ENCODE results near the gene STRN3. TPM values are rescaled to one million over a fixed set of nuclear protein-coding genes. Genes with fewer than 3 reads are reported as not detected.

The STRN3 gene
- total and polyA plus RNA-seq, 2 of the 4 experiments (the other 2 are of a cell fraction) = 10.8 to 78.7 TPM

- H2AFZ ChIP-seq (replicated peaks; ENCODE audit: low read length, poor library complexity) = no peak overlapping the region
- H4K8ac ChIP-seq (ENCODE audit: low read depth in 2 of 2, low read length in 2 of 2) = no peak overlapping the region
- POLR2A ChIA-PET (ENCODE audit: unreplicated experiment) = no interaction called here
- H3K14ac ChIP-seq (replicated peaks; ENCODE audit: low read depth, low read length) = no peak overlapping the region
- H3K4me3 ChIP-seq (ENCODE audit: insufficient read depth, low read depth, low read length) = no peak overlapping the region
- no peak overlapping the region for H2AK5ac ChIP-seq (ENCODE audit: low read depth, low read length)
- H3K9ac ChIP-seq (ENCODE audit: low read depth, low read length) = no peak overlapping the region
- H3K9me3 ChIP-seq (ENCODE audit: control insufficient read depth, insufficient read depth, low read length) = no peaks in the 10 kb centered on the region
- CTCF ChIA-PET = interaction anchor here (0.7 kb wide), 1 partner anchor 19 kb away, joined by 3 read pairs; no protein-coding TSS in a partner anchor
- H3K9me1 ChIP-seq (ENCODE audit: insufficient read depth, low read length) = no peaks in the 10 kb centered on the region; the same call in 1 of the 2 replicates
- H4K91ac ChIP-seq (ENCODE audit: insufficient read depth, low read depth, low read length) = no peak overlapping the region
- no peaks in the 10 kb centered on the region for H3K79me1 ChIP-seq (ENCODE audit: low read depth in 1 of 2, low read length in 2 of 2)
- no peak overlapping the region for H3K23ac ChIP-seq (ENCODE audit: low read depth, low read length)
- dilution Hi-C loops (cut with HindIII; ENCODE audit: low sequenced_read_pairs, unreplicated experiment) = no loop called here
- TF ChIP-seq MAZ (IDR thresholded peaks at IDR 0.05; ENCODE audit: borderline replicate concordance, low read depth, low read length) (no peak), CEBPB (IDR thresholded peaks at IDR 0.05; ENCODE audit: low read depth, low read length) (no peak), CHD1 (IDR thresholded peaks at IDR 0.05; ENCODE audit: low read depth, low read length) (no peak), MXI1 (IDR thresholded peaks at IDR 0.05; ENCODE audit: borderline replicate concordance, low read depth, low read length) (no peak), SMC3 (IDR thresholded peaks at IDR 0.05; ENCODE audit: low read depth, low read length) (no peak), CTCF (conservative IDR thresholded peaks at IDR 0.05; ENCODE audit: low read depth, low read length) (no peak), POLR2A (IDR thresholded peaks at IDR 0.05; ENCODE audit: low read depth, low read length) (no peak), RCOR1 (IDR thresholded peaks at IDR 0.05; ENCODE audit: insufficient replicate concordance, low read length) (no peak), RAD21 (IDR thresholded peaks at IDR 0.05; ENCODE audit: low read length) (no peak), BHLHE40 (IDR thresholded peaks at IDR 0.05; ENCODE audit: low read depth, low read length) (no peak)
- TF ChIP-seq, protein P1, sequence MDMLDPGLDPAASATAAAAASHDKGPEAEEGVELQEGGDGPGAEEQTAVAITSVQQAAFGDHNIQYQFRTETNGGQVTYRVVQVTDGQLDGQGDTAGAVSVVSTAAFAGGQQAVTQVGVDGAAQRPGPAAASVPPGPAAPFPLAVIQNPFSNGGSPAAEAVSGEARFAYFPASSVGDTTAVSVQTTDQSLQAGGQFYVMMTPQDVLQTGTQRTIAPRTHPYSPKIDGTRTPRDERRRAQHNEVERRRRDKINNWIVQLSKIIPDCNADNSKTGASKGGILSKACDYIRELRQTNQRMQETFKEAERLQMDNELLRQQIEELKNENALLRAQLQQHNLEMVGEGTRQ (IDR thresholded peaks at IDR 0.05; ENCODE audit: low read depth, low read length) = no peak
- H3K27ac ChIP-seq (ENCODE audit: insufficient read depth, low read length) = no peak overlapping the region
- no peak overlapping the region for H3K4me2 ChIP-seq (ENCODE audit: low read depth, low read length)
- no peak overlapping the region for H3K18ac ChIP-seq (ENCODE audit: low read depth, low read length)
- H2BK120ac ChIP-seq (ENCODE audit: low read depth, low read length) = no peak overlapping the region
- no peaks in the 10 kb centered on the region for H4K20me1 ChIP-seq (ENCODE audit: insufficient read depth, low read length)
- no peak overlapping the region for H3K4ac ChIP-seq (ENCODE audit: low read depth, low read length)
- intact Hi-C loops (cut with micrococcal nuclease) = no loop called here
- no peak overlapping the region for H2BK15ac ChIP-seq (ENCODE audit: low read depth, low read length)
- H3K36me3 ChIP-seq (ENCODE audit: control insufficient read depth, insufficient read depth, low read length) = no peaks in the 10 kb centered on the region
- BruUV-seq (replicated peaks) = no TSS peak
- ATAC-seq (ENCODE audit: low read depth) (peak; percentile 25), DNase-seq (peak; percentile 46)
- no peak overlapping the region for H3K56ac ChIP-seq (ENCODE audit: extremely low read depth, insufficient read depth, low read length)
- in situ Hi-C loops (cut with MboI; ENCODE audit: low sequenced_read_pairs) = no loop called here
- peaks cover 2% of the 10 kb centered on the region; the same call in 1 of the 2 replicates for H3K4me1 ChIP-seq (ENCODE audit: control insufficient read depth, insufficient read depth, low read length)
- no peaks in the 10 kb centered on the region for H3K27me3 ChIP-seq (ENCODE audit: control insufficient read depth, insufficient read depth, low read length)
- no peak overlapping the region for H2BK20ac ChIP-seq (ENCODE audit: low read depth, low read length)
- no peak overlapping the region for H2AK9ac ChIP-seq (replicated peaks; ENCODE audit: low read depth, low read length, poor library complexity)
- H4K5ac ChIP-seq (ENCODE audit: low read depth, low read length) = no peak overlapping the region
- WGBS, 2 experiments (ENCODE audit: extremely low coverage in 2 of 2, insufficient read length in 1 of 2) = 83% methylated on average over 2 of the region's 7 CpGs; no CpG with 5 or more reads in 1 of the 2 experiments
- H2BK5ac ChIP-seq (ENCODE audit: low read depth, low read length, poor library complexity, severe bottlenecking) = no peak overlapping the region
Measured at GRCh38 chr14:30885840-30886740, 140.1 kb downstream of the STRN3 start.

Data from IMR-90 (cell line).